OCI-M2 (cell line): Measurements from ENCODE around the gene ANAPC2.
"Not testable (repeated sequence)": the region's sequence is repeated elsewhere in the genome, so short reads cannot be mapped to it uniquely, and the experiment has no call there.

Source experiments
- DNase-seq: peaks from one replicate; lab custom pipeline; 2025; ENCODE audit not compliant: unreplicated experiment; lab: John Stamatoyannopoulos, UW

The ANAPC2 gene

DNA sequence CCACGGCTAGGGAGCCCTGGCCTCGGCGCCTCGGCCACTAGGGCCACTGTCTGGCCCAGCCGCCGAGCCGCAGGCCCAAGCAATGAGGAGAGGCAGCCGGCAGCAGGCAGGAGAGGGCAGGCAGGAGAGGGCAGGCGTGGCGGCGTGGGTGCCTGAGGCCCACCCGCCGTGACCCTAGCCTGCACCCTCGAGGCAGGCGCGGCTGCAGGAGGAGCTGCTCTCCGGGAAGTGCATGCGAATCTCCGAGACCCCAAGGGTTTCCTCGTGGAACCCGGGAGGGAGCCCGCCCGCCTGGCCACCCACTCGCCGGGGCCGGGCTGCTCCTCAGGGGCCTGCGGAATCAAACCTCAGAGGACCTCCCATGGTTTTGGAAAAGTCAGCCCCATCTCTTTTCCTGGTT is 40.1 kb downstream of the ANAPC2 start:
- DNase-seq, result no peak

GRCh38 chr9:137147793-137148160 is 40.6 kb downstream of the ANAPC2 start:
- DNase-seq, result no peak

- DNase-seq, result no peak
These were observed 41.1 kb downstream of the ANAPC2 start for GRCh38 chr9:137147091-137147792.

- DNase-seq, result no peak
These were observed 41.8 kb downstream of the ANAPC2 start for GRCh38 chr9:137146527-137146918.

- DNase-seq, result no peak
These were observed 42.4 kb downstream of the ANAPC2 start for GRCh38 chr9:137145731-137146526.

- DNase-seq, result no peak
These were observed 44.9 kb downstream of the ANAPC2 start for GRCh38 chr9:137143459-137143858.

GRCh38 chr9:137141976-137142936 is 46.1 kb downstream of the ANAPC2 start:
- DNase-seq, result no peak

GRCh38 chr9:137141050-137141810 is 47.1 kb downstream of the ANAPC2 start:
- no peak for DNase-seq

- DNase-seq, result no peak
These were observed 48.0 kb downstream of the ANAPC2 start for GRCh38 chr9:137140151-137141012.

GRCh38 chr9:137139468-137140150 is 48.8 kb downstream of the ANAPC2 start:
- no peak for DNase-seq

- no peak for DNase-seq
These were observed 49.5 kb downstream of the ANAPC2 start, which contains the start of gene GRIN1 for GRCh38 chr9:137138722-137139467. Gene GRIN1 (plus strand): TSS chr9:137139154. CDS start chr9:137139487, 333 bp downstream.

- DNase-seq, result no peak
These were observed 50.2 kb downstream of the ANAPC2 start for GRCh38 chr9:137138058-137138721.

DNA sequence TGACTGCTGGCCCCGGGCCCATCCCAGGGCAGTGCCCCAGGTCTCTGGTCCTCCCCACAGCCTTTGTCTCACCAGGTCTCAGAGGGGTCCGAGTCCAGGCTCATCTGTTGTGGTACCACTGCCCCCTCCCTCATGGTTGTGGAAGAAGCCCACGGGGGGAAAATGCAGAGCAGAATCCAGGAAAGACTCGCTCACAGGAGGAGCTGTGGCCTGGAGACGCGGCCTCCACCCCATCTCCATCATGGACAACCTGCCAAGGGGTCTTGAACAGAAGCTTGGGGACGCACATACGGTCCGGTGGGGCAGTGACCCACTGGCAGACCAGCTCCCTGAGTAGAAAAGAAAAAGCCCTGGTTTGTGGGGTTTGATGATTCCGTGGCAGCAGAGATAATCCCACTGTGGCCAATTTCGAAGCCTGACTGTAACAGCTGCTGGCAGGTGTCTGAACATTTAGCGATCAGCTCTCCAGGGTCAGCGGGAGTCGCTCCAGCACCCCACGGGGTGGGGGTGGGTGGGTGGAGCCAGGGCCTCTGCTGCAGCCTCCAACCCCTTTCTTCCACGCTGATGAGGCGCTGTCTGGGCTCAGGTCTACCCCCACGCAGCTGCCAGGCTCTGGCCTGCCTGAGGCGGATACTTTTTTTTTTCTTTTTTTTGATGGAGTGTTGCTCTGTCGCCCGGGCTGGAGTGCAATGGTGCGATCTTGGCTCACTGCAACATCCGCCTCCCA is 51.3 kb downstream of the ANAPC2 start:
- no peak for DNase-seq

- no peak for DNase-seq
These were observed 52.0 kb downstream of the ANAPC2 start for GRCh38 chr9:137136261-137136880.

DNA sequence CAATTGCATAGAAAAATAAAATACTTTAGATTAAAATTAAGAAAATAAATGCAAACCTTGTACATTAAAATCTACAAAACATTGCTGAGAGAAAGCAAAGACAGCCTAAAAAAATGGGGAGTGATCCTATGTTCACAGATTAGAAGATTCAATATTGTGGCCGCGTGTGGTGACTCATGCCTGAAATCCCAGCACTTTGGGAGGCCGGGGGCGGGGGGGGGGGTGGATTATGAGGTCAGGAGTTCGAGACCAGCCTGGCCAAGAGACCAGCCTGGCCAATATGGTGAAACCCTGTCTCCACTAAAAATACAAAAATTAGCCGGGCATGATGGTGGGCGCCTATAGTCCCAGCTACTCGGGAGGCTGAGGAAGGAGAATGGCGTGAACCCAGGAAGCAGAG is 53.2 kb downstream of the ANAPC2 start:
- not testable (repeated sequence) for DNase-seq

DNA sequence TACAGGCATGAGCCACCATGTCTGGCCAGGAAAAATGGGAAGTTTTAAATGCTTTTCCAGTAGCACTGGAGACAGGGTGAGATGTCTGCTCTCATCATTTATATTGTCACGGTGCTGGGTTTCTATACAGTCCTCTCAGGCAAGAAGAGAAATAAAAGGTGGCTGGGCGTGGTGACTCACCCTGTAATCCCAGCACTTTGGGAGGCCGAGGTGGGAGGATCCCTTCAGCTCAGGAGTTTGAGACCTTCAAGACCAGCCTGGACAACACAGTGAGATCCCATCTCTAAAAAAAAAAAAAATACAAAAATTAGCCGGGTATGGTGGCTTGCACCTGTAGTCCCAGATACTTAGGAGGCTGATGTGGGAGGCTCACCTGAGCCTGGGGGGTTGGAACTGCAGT is 54.2 kb downstream of the ANAPC2 start:
- no peak for DNase-seq
